CD4-positive, CD25-positive, alpha-beta regulatory T cell (primary cell): ENCODE data around the gene ATP8A2. TPM values are rescaled to one million over a fixed set of nuclear protein-coding genes. Genes with fewer than 3 reads are reported as not detected.
"Not testable (repeated sequence)": the region's sequence is repeated elsewhere in the genome, so short reads cannot be mapped to it uniquely, and the experiment has no call there.

Source experiments
- ATAC-seq, 2 donors: fragments of 150-1000 bp; cut with Tn5 transposase; one replicate each; pipeline ENCODE4 v1.10.0; 2021; ENCODE audit warnings: low read depth in 2 of 2, moderate number of reproducible peaks in 2 of 2, moderate library complexity in 1 of 2
- DNase-seq, 3 donors: peaks; one replicate each; pipeline versions ENCODE4 v3.0.0 to v3.0.0-alpha.2; 2012 to 2022; ENCODE audit warnings: mixed read lengths in 1 of 3
- H3K27ac ChIP-seq: one replicate; pipeline ENCODE4 v1.7.0; 2013; ENCODE audit warnings: mild to moderate bottlenecking, low read length; ENCODE audit not compliant: insufficient read depth, poor library complexity, severe bottlenecking
- H3K27me3 ChIP-seq: one replicate; pipeline ENCODE4 v1.7.0; 2013; ENCODE audit warnings: low read length; ENCODE audit not compliant: control insufficient read depth, insufficient read depth
- H3K36me3 ChIP-seq: one replicate; pipeline ENCODE4 v1.7.0; 2013; ENCODE audit warnings: mild to moderate bottlenecking, low read length, moderate library complexity; ENCODE audit not compliant: control insufficient read depth, insufficient read depth
- H3K4me1 ChIP-seq: 2 replicates; pipeline ENCODE4 v1.7.0; 2013; ENCODE audit warnings: mild to moderate bottlenecking, low read length; ENCODE audit not compliant: insufficient read depth, control insufficient read depth, poor library complexity, severe bottlenecking
- H3K4me3 ChIP-seq: one replicate; pipeline ENCODE4 v1.7.0; 2013; ENCODE audit warnings: low read depth, mild to moderate bottlenecking, low read length, moderate library complexity
- H3K9me3 ChIP-seq, 2 experiments: 1 replicate in 1 of 2; 2 replicates in 1 of 2; pipeline ENCODE4 v1.7.0; 2013; ENCODE audit warnings: low read length in 2 of 2, mild to moderate bottlenecking in 1 of 2, moderate library complexity in 1 of 2; ENCODE audit not compliant: control insufficient read depth in 2 of 2
- H3K27ac Mint-ChIP-seq, 3 donors: one replicate each; pipeline ENCODE4 v1.8.0; 2020 to 2022; ENCODE audit warnings: mild to moderate bottlenecking in 3 of 3, mixed read lengths in 3 of 3, moderate library complexity in 2 of 3
- H3K27me3 Mint-ChIP-seq: one replicate; pipeline ENCODE4 v1.8.0; 2022; ENCODE audit warnings: mild to moderate bottlenecking, mixed read lengths
- H3K36me3 Mint-ChIP-seq: one replicate; pipeline ENCODE4 v1.8.0; 2020; ENCODE audit warnings: mixed read lengths
- H3K4me1 Mint-ChIP-seq, 4 donors: one replicate each; pipeline ENCODE4 v1.8.0; 2020 to 2022; ENCODE audit warnings: mixed read lengths in 4 of 4, mild to moderate bottlenecking in 1 of 4
- H3K4me3 Mint-ChIP-seq, 4 donors: one replicate each; pipeline ENCODE4 v1.8.0; 2020 to 2022; ENCODE audit warnings: mild to moderate bottlenecking in 4 of 4, mixed read lengths in 4 of 4, moderate library complexity in 3 of 4
- H3K9me3 Mint-ChIP-seq, 7 donors: one replicate each; pipeline ENCODE4 v1.8.0; 2020 to 2022; ENCODE audit warnings: mixed read lengths in 7 of 7, mild to moderate bottlenecking in 3 of 7, moderate library complexity in 2 of 7
- polyA plus RNA-seq, 4 donors: library from polyadenylated mRNA; unstranded; fragments of 300-500 nt; fragmentation: Illumina TruSeq; gene quantifications; one replicate each; pipeline ENCODE4 v1.2.3, GENCODE V29; 2021
- total RNA-seq: library from RNA; stranded (reverse); gene quantifications from one replicate; pipeline ENCODE4 v1.2.3, GENCODE V29; 2022

Gene ATP8A2
- total and polyA plus RNA-seq, 5 donors from 2014 or later = 0.29 to 0.68 (median 0.55) TPM

GRCh38 chr13:25518441-25518840, 146.7 kb downstream of the ATP8A2 start:
- no peaks in the 10 kb centered on the region for H3K36me3 Mint-ChIP-seq
- Histone ChIP-seq H3K4me1 (no peaks in the 10 kb centered on the region), H3K9me3 (no peaks in the 10 kb centered on the region), H3K36me3 (no peaks in the 10 kb centered on the region), H3K4me3 (no peak overlapping the region), H3K27ac (no peak overlapping the region), H3K27me3 (no peaks in the 10 kb centered on the region)
- no peak overlapping the region for H3K27ac Mint-ChIP-seq
- peaks cover 0 to 9% (median 2%) of the 10 kb centered on the region in 7 donors for H3K9me3 Mint-ChIP-seq
- H3K4me1 Mint-ChIP-seq = no peaks in the 10 kb centered on the region
- no peak overlapping the region for H3K4me3 Mint-ChIP-seq
- no peak for DNase-seq
- H3K27me3 Mint-ChIP-seq = peaks cover 5% of the 10 kb centered on the region
- ATAC-seq = no peak

GRCh38 chr13:25525884-25526283, 154.1 kb downstream of the ATP8A2 start:
- H3K36me3 ChIP-seq = no peaks in the 10 kb centered on the region
- Mint-ChIP-seq H3K36me3 (no peaks in the 10 kb centered on the region), H3K27ac (no peak overlapping the region), H3K27me3 (peaks cover 5% of the 10 kb centered on the region), H3K9me3 (peaks cover 0 to 29% (median 2%) of the 10 kb centered on the region in 7 donors), H3K4me3 (no peak overlapping the region), H3K4me1 (no peaks in the 10 kb centered on the region)
- no peaks in the 10 kb centered on the region for H3K4me1 ChIP-seq
- H3K27ac ChIP-seq = no peak overlapping the region
- DNase-seq (no peak), ATAC-seq (no peak)
- H3K27me3 ChIP-seq = peaks cover 2% of the 10 kb centered on the region
- no peak overlapping the region for H3K4me3 ChIP-seq
- peaks cover 6 to 16% of the 10 kb centered on the region in 2 experiments for H3K9me3 ChIP-seq

- ATAC-seq (no peak), DNase-seq (no peak)
- no peak overlapping the region for H3K27ac Mint-ChIP-seq
- H3K27me3 ChIP-seq = peaks cover 2% of the 10 kb centered on the region
- H3K4me1 ChIP-seq = no peaks in the 10 kb centered on the region
- no peak overlapping the region for H3K4me3 ChIP-seq
- no peaks in the 10 kb centered on the region for H3K36me3 ChIP-seq
- no peak overlapping the region for H3K4me3 Mint-ChIP-seq
- H3K9me3 Mint-ChIP-seq = peaks cover 0 to 29% (median 2%) of the 10 kb centered on the region in 7 donors
- H3K4me1 Mint-ChIP-seq = no peaks in the 10 kb centered on the region
- H3K27ac ChIP-seq = no peak overlapping the region
- H3K27me3 Mint-ChIP-seq = no peaks in the 10 kb centered on the region
- peaks cover 6 to 16% of the 10 kb centered on the region in 2 experiments for H3K9me3 ChIP-seq
- no peaks in the 10 kb centered on the region for H3K36me3 Mint-ChIP-seq
These were observed 156.5 kb downstream of the ATP8A2 start for GRCh38 chr13:25528266-25528665.

- Histone ChIP-seq H3K27me3 (peaks cover 2% of the 10 kb centered on the region), H3K4me3 (no peak overlapping the region), H3K9me3 (peaks cover 6 to 14% of the 10 kb centered on the region in 2 experiments), H3K27ac (no peak overlapping the region), H3K4me1 (no peaks in the 10 kb centered on the region), H3K36me3 (no peaks in the 10 kb centered on the region)
- no peaks in the 10 kb centered on the region for H3K36me3 Mint-ChIP-seq
- no peaks in the 10 kb centered on the region for H3K27me3 Mint-ChIP-seq
- no peaks in the 10 kb centered on the region for H3K4me1 Mint-ChIP-seq
- H3K27ac Mint-ChIP-seq = no peak overlapping the region
- no peak for ATAC-seq
- no peak overlapping the region for H3K4me3 Mint-ChIP-seq
- DNase-seq = no peak
- H3K9me3 Mint-ChIP-seq = peaks cover 0 to 20% (median 2%) of the 10 kb centered on the region in 7 donors
These were observed 157.7 kb downstream of the ATP8A2 start for GRCh38 chr13:25529425-25529824.

- H3K9me3 Mint-ChIP-seq = no peaks in the 10 kb centered on the region
These were observed 166.5 kb downstream of the ATP8A2 start for GRCh38 chr13:25538276-25538675.

GRCh38 chr13:25541434-25542123, 169.8 kb downstream of the ATP8A2 start:
- H3K9me3 Mint-ChIP-seq = peaks cover 0 to 2% (median 0%) of the 10 kb centered on the region in 7 donors
- no peaks in the 10 kb centered on the region for H3K4me1 Mint-ChIP-seq
- Histone ChIP-seq H3K36me3 (no peaks in the 10 kb centered on the region), H3K27ac (no peak overlapping the region), H3K4me3 (no peak overlapping the region), H3K27me3 (no peaks in the 10 kb centered on the region), H3K4me1 (no peaks in the 10 kb centered on the region), H3K9me3 (no peaks in the 10 kb centered on the region)
- peaks cover 5% of the 10 kb centered on the region for H3K27me3 Mint-ChIP-seq
- no peak overlapping the region for H3K27ac Mint-ChIP-seq
- DNase-seq (no peak), ATAC-seq (no peak)
- no peaks in the 10 kb centered on the region for H3K36me3 Mint-ChIP-seq
- H3K4me3 Mint-ChIP-seq = no peak overlapping the region

More at GRCh38 chr13:25538276-25538675, 166.5 kb downstream of the ATP8A2 start:
- Mint-ChIP-seq H3K4me1 (no peaks in the 10 kb centered on the region), H3K36me3 (no peaks in the 10 kb centered on the region), H3K4me3 (no peak overlapping the region), H3K27ac (no peak overlapping the region), H3K27me3 (peaks cover 7% of the 10 kb centered on the region)
- Histone ChIP-seq H3K9me3 (no peaks in the 10 kb centered on the region), H3K36me3 (no peaks in the 10 kb centered on the region), H3K27ac (no peak overlapping the region), H3K27me3 (no peaks in the 10 kb centered on the region), H3K4me1 (no peaks in the 10 kb centered on the region), H3K4me3 (no peak overlapping the region)
- no peak for DNase-seq
- no peak for ATAC-seq

- H3K36me3 Mint-ChIP-seq, H3K9me3 ChIP-seq, H3K27me3 ChIP-seq, H3K27ac Mint-ChIP-seq, ATAC-seq, H3K4me1 Mint-ChIP-seq, H3K9me3 Mint-ChIP-seq, H3K4me3 Mint-ChIP-seq, H3K27me3 Mint-ChIP-seq, DNase-seq, H3K27ac ChIP-seq, H3K36me3 ChIP-seq, H3K4me1 ChIP-seq, H3K4me3 ChIP-seq: not testable (repeated sequence)
These were observed 177.2 kb downstream of the ATP8A2 start for GRCh38 chr13:25548991-25549390.

GRCh38 chr13:25561812-25562211, 190.0 kb downstream of the ATP8A2 start:
- DNase-seq (no peak), ATAC-seq (no peak)
- H3K27me3 Mint-ChIP-seq = peaks cover 4% of the 10 kb centered on the region
- no peaks in the 10 kb centered on the region for H3K9me3 ChIP-seq
- no peak overlapping the region for H3K4me3 ChIP-seq
- no peaks in the 10 kb centered on the region for H3K36me3 Mint-ChIP-seq
- H3K27ac Mint-ChIP-seq = no peak overlapping the region
- H3K4me3 Mint-ChIP-seq = no peak overlapping the region
- H3K4me1 ChIP-seq = no peaks in the 10 kb centered on the region
- no peak overlapping the region for H3K27ac ChIP-seq
- peaks cover 0 to 6% (median 0%) of the 10 kb centered on the region in 7 donors for H3K9me3 Mint-ChIP-seq
- no peaks in the 10 kb centered on the region for H3K4me1 Mint-ChIP-seq
- peaks cover 6% of the 10 kb centered on the region for H3K27me3 ChIP-seq
- H3K36me3 ChIP-seq = no peaks in the 10 kb centered on the region
